Panc1 (cell line): Measurements from ENCODE around the gene TST. TPM values are rescaled to one million over a fixed set of nuclear protein-coding genes. Genes with fewer than 3 reads are reported as not detected.

Experiments used
- ATAC-seq: fragments of 200-7000 bp; cut with Tn5 transposase; 2 replicates; pipeline ENCODE4 v1.9.1; 2020; ENCODE audit warnings: mild to moderate bottlenecking, moderate library complexity
- BruUV-seq: library from RNA; stranded (reverse); fragments of 400-500 nt; replicated peaks from 2 replicates; lab custom pipeline; 2021; lab: Mats Ljungman, UMichigan
- CTCF ChIA-PET: fragments of 300-600 bp; sonication (Branson Sonifier 250); formaldehyde crosslinking; loops from one replicate; lab custom pipeline; 2022; ENCODE audit warnings: antibody characterized with exemption; lab: Charles Lee
- POLR2A ChIA-PET: fragments of 300-600 bp; sonication (Branson Sonifier 250); formaldehyde crosslinking; loops from one replicate; lab custom pipeline; 2022; ENCODE audit warnings: antibody characterized with exemption; lab: Charles Lee
- DNase-seq: peaks from one replicate; pipeline ENCODE4 v3.0.0-alpha.2; 2010; ENCODE audit warnings: low read depth, low spot score
- H3K27ac ChIP-seq: 2 replicates; pipeline ENCODE4 v1.5.1; 2011; ENCODE audit warnings: mild to moderate bottlenecking, low read length, inconsistent platforms
- H3K27me3 ChIP-seq: fragments of 200-500 bp; sonication (Bioruptor generic); 2 replicates; pipeline ENCODE4 v1.6.0; 2014; ENCODE audit warnings: low read length, inconsistent platforms; ENCODE audit not compliant: control insufficient read depth, insufficient read depth
- H3K36me3 ChIP-seq: fragments of 200-500 bp; sonication (Bioruptor generic); 2 replicates; pipeline ENCODE4 v1.5.1; 2014; ENCODE audit warnings: inconsistent platforms, mild to moderate bottlenecking, low read length, moderate library complexity; ENCODE audit not compliant: control insufficient read depth, insufficient read depth
- H3K4me1 ChIP-seq: 2 replicates; pipeline ENCODE4 v1.5.1; 2011; ENCODE audit warnings: inconsistent platforms, mild to moderate bottlenecking, low read length, moderate library complexity; ENCODE audit not compliant: control insufficient read depth, insufficient read depth
- H3K4me3 ChIP-seq, 2 experiments: 2 replicates each; pipeline ENCODE4 v1.5.1; 2011 to 2012; ENCODE audit warnings: low read depth in 2 of 2, low read length in 2 of 2, mild to moderate bottlenecking in 2 of 2, inconsistent platforms in 1 of 2, moderate library complexity in 1 of 2
- H3K9me3 ChIP-seq: fragments of 200-500 bp; sonication (Bioruptor generic); 2 replicates; pipeline ENCODE4 v1.5.1; 2014; ENCODE audit warnings: low read depth, mild to moderate bottlenecking, inconsistent platforms, low read length, moderate library complexity; ENCODE audit not compliant: control insufficient read depth, insufficient read depth
- CTCF ChIP-seq: fragments of 450-650 bp; IDR thresholded peaks from 2 replicates; pipeline ENCODE4 v1.5.1; 2017; ENCODE audit warnings: mild to moderate bottlenecking
- POLR2AphosphoS5 ChIP-seq: IDR thresholded peaks from 2 replicates; pipeline ENCODE4 v1.6.1; 2012; ENCODE audit warnings: mild to moderate bottlenecking, low read depth, low read length, moderate library complexity
- REST ChIP-seq, 2 experiments: IDR thresholded peaks; 2 replicates each; pipeline ENCODE4 v1.6.1; 2011 to 2012; ENCODE audit warnings: low read depth in 2 of 2, control low read depth in 1 of 2, low read length in 1 of 2, mild to moderate bottlenecking in 1 of 2, moderate library complexity in 1 of 2; ENCODE audit not compliant: insufficient read depth in 1 of 2
- SIN3A ChIP-seq: IDR thresholded peaks from 2 replicates; pipeline ENCODE4 v1.6.1; 2012; ENCODE audit warnings: low read depth, mild to moderate bottlenecking, low read length, moderate library complexity, borderline replicate concordance; ENCODE audit not compliant: insufficient read depth
- TCF7L2 ChIP-seq: IDR thresholded peaks from 2 replicates; pipeline ENCODE4 v1.6.1; 2011; ENCODE audit warnings: mild to moderate bottlenecking, low read depth, low read length, inconsistent platforms
- in situ Hi-C: cut with HindIII; loops from 2 replicates; pipeline ENCODE4 v1.10.0; 2016; ENCODE audit warnings: low sequenced_read_pairs, low pct_unique_long_range_greater_than_20kb
- intact Hi-C: fragments of 100-400 bp; cut with micrococcal nuclease; formaldehyde crosslinking; loops from one replicate; pipeline ENCODE4 v1.10.0; 2022; ENCODE audit not compliant: unreplicated experiment
- total RNA-seq: library from RNA; stranded (reverse); gene quantifications from one replicate; pipeline ENCODE4 v1.2.1, GENCODE V29; 2021; ENCODE audit not compliant: unreplicated experiment

TST gene
- total RNA-seq, 1 experiment from 2014 or later, result 15.9 TPM

GRCh38 chr22:36999463-36999862 lies 19.8 kb downstream of the TST start:
- CTCF ChIA-PET, result no interaction called here

GRCh38 chr22:36998620-36999351 lies 20.5 kb downstream of the TST start:
- POLR2A ChIA-PET, result no interaction called here

More at GRCh38 chr22:36999463-36999862, 19.8 kb downstream of the TST start:
- BruUV-seq, result no TSS peak
- H3K4me3 ChIP-seq, result no peak overlapping the region
- no peak overlapping the region for H3K27ac ChIP-seq
- H3K36me3 ChIP-seq, result no peaks in the 10 kb centered on the region
- DNase-seq, result no peak
- TF ChIP-seq TCF7L2, result no peak
- no peaks in the 10 kb centered on the region for H3K27me3 ChIP-seq
- intact Hi-C loops, result no loop called here
- in situ Hi-C loops, result no loop called here
- no peaks in the 10 kb centered on the region for H3K4me1 ChIP-seq
- POLR2A ChIA-PET, result no interaction called here
- no peaks in the 10 kb centered on the region for H3K9me3 ChIP-seq
- ATAC-seq, result no peak

More at GRCh38 chr22:36998620-36999351, 20.5 kb downstream of the TST start:
- Histone ChIP-seq H3K4me3 (no peak overlapping the region), H3K27ac (no peak overlapping the region), H3K27me3 (no peaks in the 10 kb centered on the region), H3K9me3 (no peaks in the 10 kb centered on the region), H3K4me1 (no peaks in the 10 kb centered on the region), H3K36me3 (no peaks in the 10 kb centered on the region)
- no TSS peak for BruUV-seq
- DNase-seq (no peak), ATAC-seq (no peak)
- in situ Hi-C loops, result no loop called here
- no peak for TF ChIP-seq REST (IDR thresholded peaks at IDR 0.05; ENCODE audit: insufficient read depth in 1 of 2, low read depth in 2 of 2, low read length in 1 of 2)
- no peak for TF ChIP-seq TCF7L2
- TF ChIP-seq CTCF, result no peak
- no peak for TF ChIP-seq SIN3A
- TF ChIP-seq POLR2AphosphoS5, result no peak
- CTCF ChIA-PET, result no interaction called here
- intact Hi-C loops, result no loop called here
